IMR-90 (cell line): Measurements from ENCODE around the gene MEPE. TPM values are rescaled to one million over a fixed set of nuclear protein-coding genes. Genes with fewer than 3 reads are reported as not detected.

Source experiments
- ATAC-seq: fragments of 200-7000 bp; cut with Tn5 transposase; 2 replicates; pipeline ENCODE4 v1.9.1; 2020; ENCODE audit warnings: low read depth, mild to moderate bottlenecking, moderate library complexity
- BruUV-seq: library from RNA; stranded (reverse); fragments of 400-500 nt; replicated peaks from 2 replicates; lab custom pipeline; 2021; lab: Mats Ljungman, UMichigan
- CTCF ChIA-PET: fragments of 300-600 bp; formaldehyde crosslinking; extraction: SDS; loops from one replicate; lab custom pipeline; 2021; ENCODE audit warnings: antibody characterized with exemption; lab: Yijun Ruan, JAX
- POLR2A ChIA-PET: fragments of 300-600 bp; sonication (Branson Sonifier 250); formaldehyde crosslinking; loops from one replicate; lab custom pipeline; 2022; ENCODE audit warnings: antibody characterized with exemption; ENCODE audit not compliant: unreplicated experiment; lab: Charles Lee
- DNase-seq: peaks from one replicate; pipeline ENCODE4 v3.0.0; 2013
- H2AFZ ChIP-seq: replicated peaks from 2 replicates; pipeline ENCODE3; 2013; ENCODE audit warnings: low read length, mild to moderate bottlenecking; ENCODE audit not compliant: poor library complexity
- H2AK5ac ChIP-seq: 2 replicates; pipeline ENCODE4 v1.6.1; 2013; ENCODE audit warnings: low read depth, low read length, inconsistent platforms
- H2AK9ac ChIP-seq: replicated peaks from 2 replicates; pipeline ENCODE3; 2013; ENCODE audit warnings: mild to moderate bottlenecking, low read depth, low read length, moderate library complexity; ENCODE audit not compliant: poor library complexity
- H2BK120ac ChIP-seq: 2 replicates; pipeline ENCODE4 v1.6.1; 2013; ENCODE audit warnings: low read depth, low read length, inconsistent platforms
- H2BK15ac ChIP-seq: 3 replicates; pipeline ENCODE4 v1.6.1; 2013; ENCODE audit warnings: low read depth, low read length, inconsistent platforms
- H2BK20ac ChIP-seq: 2 replicates; pipeline ENCODE4 v1.6.1; 2013; ENCODE audit warnings: low read depth, mild to moderate bottlenecking, inconsistent platforms, low read length, moderate library complexity
- H2BK5ac ChIP-seq: 2 replicates; pipeline ENCODE4 v1.6.1; 2013; ENCODE audit warnings: mild to moderate bottlenecking, low read depth, low read length, inconsistent platforms; ENCODE audit not compliant: poor library complexity, severe bottlenecking
- H3K14ac ChIP-seq: replicated peaks from 2 replicates; pipeline ENCODE4 v1.6.1; 2013; ENCODE audit warnings: low read depth, low read length, inconsistent platforms
- H3K18ac ChIP-seq: 2 replicates; pipeline ENCODE4 v1.6.1; 2013; ENCODE audit warnings: low read depth, low read length, control low read depth
- H3K23ac ChIP-seq: 2 replicates; pipeline ENCODE4 v1.6.1; 2013; ENCODE audit warnings: low read depth, low read length, inconsistent platforms
- H3K27ac ChIP-seq: 2 replicates; pipeline ENCODE4 v1.5.1; 2013; ENCODE audit warnings: mild to moderate bottlenecking, control low read depth, low read length; ENCODE audit not compliant: insufficient read depth
- H3K27me3 ChIP-seq: 2 replicates; pipeline ENCODE4 v1.6.1; 2013; ENCODE audit warnings: low read length; ENCODE audit not compliant: control insufficient read depth, insufficient read depth
- H3K36me3 ChIP-seq: 2 replicates; pipeline ENCODE4 v1.6.1; 2013; ENCODE audit warnings: low read length, mixed read lengths; ENCODE audit not compliant: control insufficient read depth, insufficient read depth
- H3K4ac ChIP-seq: 2 replicates; pipeline ENCODE4 v1.6.1; 2013; ENCODE audit warnings: low read depth, low read length, inconsistent platforms
- H3K4me1 ChIP-seq: 2 replicates; pipeline ENCODE4 v1.6.1; 2013; ENCODE audit warnings: low read length, mixed read lengths; ENCODE audit not compliant: control insufficient read depth, insufficient read depth
- H3K4me2 ChIP-seq: 2 replicates; pipeline ENCODE4 v1.6.1; 2013; ENCODE audit warnings: low read depth, mild to moderate bottlenecking, control low read depth, low read length, moderate library complexity
- H3K4me3 ChIP-seq: 2 replicates; pipeline ENCODE4 v1.5.1; 2013; ENCODE audit warnings: low read depth, mild to moderate bottlenecking, control low read depth, low read length, moderate library complexity; ENCODE audit not compliant: insufficient read depth
- H3K56ac ChIP-seq: 2 replicates; pipeline ENCODE4 v1.6.1; 2013; ENCODE audit warnings: low read length, inconsistent platforms; ENCODE audit not compliant: insufficient read depth; ENCODE audit errors: extremely low read depth
- H3K79me1 ChIP-seq, 2 experiments: 2 replicates each; pipeline ENCODE4 v1.6.1; 2013; ENCODE audit warnings: low read length in 2 of 2, inconsistent platforms in 1 of 2, low read depth in 1 of 2
- H3K9ac ChIP-seq: 2 replicates; pipeline ENCODE4 v1.6.1; 2013; ENCODE audit warnings: low read depth, low read length, control low read depth
- H3K9me1 ChIP-seq: 2 replicates; pipeline ENCODE4 v1.6.1; 2013; ENCODE audit warnings: low read length, inconsistent platforms; ENCODE audit not compliant: insufficient read depth
- H3K9me3 ChIP-seq: 2 replicates; pipeline ENCODE4 v1.6.1; 2013; ENCODE audit warnings: low read length; ENCODE audit not compliant: control insufficient read depth, insufficient read depth
- H4K20me1 ChIP-seq: 2 replicates; pipeline ENCODE4 v1.6.1; 2013; ENCODE audit warnings: low read length, inconsistent platforms; ENCODE audit not compliant: insufficient read depth
- H4K5ac ChIP-seq: 2 replicates; pipeline ENCODE4 v1.6.1; 2013; ENCODE audit warnings: mild to moderate bottlenecking, low read depth, low read length, control low read depth
- H4K8ac ChIP-seq, 2 experiments: 2 replicates each; pipeline ENCODE4 v1.6.1; 2013; ENCODE audit warnings: low read depth in 2 of 2, low read length in 2 of 2, control low read depth in 1 of 2, inconsistent platforms in 1 of 2
- H4K91ac ChIP-seq: 2 replicates; pipeline ENCODE4 v1.6.1; 2013; ENCODE audit warnings: low read depth, low read length, inconsistent platforms; ENCODE audit not compliant: insufficient read depth
- BHLHE40 ChIP-seq: fragments of 150-350 bp; IDR thresholded peaks from 2 replicates; pipeline ENCODE4 v1.6.1; 2016; ENCODE audit warnings: mild to moderate bottlenecking, low read depth, low read length
- CHD1 ChIP-seq: IDR thresholded peaks from 2 replicates; pipeline ENCODE4 v1.6.1; 2012; ENCODE audit warnings: low read depth, low read length, improper control_type of control experiment
- ELK1 ChIP-seq: fragments of 150-350 bp; IDR thresholded peaks from 2 replicates; pipeline ENCODE4 v1.6.1; 2016; ENCODE audit warnings: low read depth, mild to moderate bottlenecking, low read length, moderate library complexity, borderline replicate concordance
- MXI1 ChIP-seq: IDR thresholded peaks from 2 replicates; pipeline ENCODE4 v1.6.1; 2012; ENCODE audit warnings: low read depth, mild to moderate bottlenecking, low read length, moderate library complexity, borderline replicate concordance
- NFE2L2 ChIP-seq: fragments of 150-350 bp; IDR thresholded peaks from 2 replicates; pipeline ENCODE4 v1.6.1; 2016; ENCODE audit warnings: low read depth, mild to moderate bottlenecking, low read length
- POLR2A ChIP-seq: IDR thresholded peaks from 2 replicates; pipeline ENCODE4 v1.6.1; 2012; ENCODE audit warnings: mild to moderate bottlenecking, low read depth, low read length
- RAD21 ChIP-seq: IDR thresholded peaks from 2 replicates; pipeline ENCODE4 v1.6.1; 2012; ENCODE audit warnings: low read length, improper control_type of control experiment
- RFX5 ChIP-seq: IDR thresholded peaks from 2 replicates; pipeline ENCODE4 v1.8.0; 2012; ENCODE audit warnings: low read depth, mild to moderate bottlenecking, low read length, moderate library complexity
- SMC3 ChIP-seq: fragments of 150-350 bp; IDR thresholded peaks from 2 replicates; pipeline ENCODE4 v1.6.1; 2016; ENCODE audit warnings: low read depth, mild to moderate bottlenecking, antibody characterized with exemption, low read length, moderate library complexity
- WGBS, 2 experiments: methylation state at CpG; one replicate each; pipeline versions ENCODE4 v1.1.5 to v1.1.7; 2013; ENCODE audit warnings: missing lambda C conversion rate in 2 of 2; ENCODE audit not compliant: insufficient read length in 1 of 2; ENCODE audit errors: extremely low coverage in 2 of 2; 5-methylcytosine and 5-hydroxymethylcytosine counted together
- dilution Hi-C: fragments of 300-500 bp; cut with HindIII; formaldehyde crosslinking; loops from one replicate; pipeline ENCODE4 v1.14.3; 2018; ENCODE audit warnings: low sequenced_read_pairs; ENCODE audit not compliant: unreplicated experiment
- in situ Hi-C: fragments of 300-500 bp; cut with MboI; formaldehyde crosslinking; loops from 3 replicates; pipeline ENCODE4 v1.14.3; 2019; ENCODE audit warnings: low sequenced_read_pairs, inconsistent platforms, mixed read lengths
- intact Hi-C: fragments of 100-400 bp; cut with micrococcal nuclease; formaldehyde crosslinking; loops from 2 replicates; pipeline ENCODE4 v1.10.0; 2022
- polyA plus RNA-seq, 3 experiments: library from polyadenylated mRNA; depleted of rRNA; stranded (reverse); fragments of >200 nt; gene quantifications; 2 replicates each; pipeline ENCODE4 v1.2.3, GENCODE V29; 2012; ENCODE audit warnings: low replicate concordance in 1 of 3
- total RNA-seq: library from RNA; depleted of rRNA; stranded (reverse); fragments of >200 nt; gene quantifications from 2 replicates; pipeline ENCODE4 v1.2.3, GENCODE V29; 2012
- TF ChIP-seq, protein P1 (sequence below): fragments of 150-350 bp; IDR thresholded peaks from 2 replicates; pipeline ENCODE4 v1.6.1; 2017; ENCODE audit warnings: mild to moderate bottlenecking, antibody characterized with exemption, low read length, low read depth

Gene MEPE
- total and polyA plus RNA-seq, 2 of the 4 experiments (the other 2 are of a cell fraction), result not detected

- Histone ChIP-seq H4K91ac (no peak overlapping the region), H3K18ac (no peak overlapping the region), H3K56ac (no peak overlapping the region), H2BK5ac (no peak overlapping the region), H3K36me3 (no peaks in the 10 kb centered on the region), H3K4me1 (no peaks in the 10 kb centered on the region), H4K20me1 (no peaks in the 10 kb centered on the region), H3K9me3 (no peaks in the 10 kb centered on the region), H2BK20ac (no peak overlapping the region), H2AK9ac (no peak overlapping the region), H3K4me3 (no peak overlapping the region), H2BK120ac (no peak overlapping the region), H2AK5ac (no peak overlapping the region), H3K9me1 (no peaks in the 10 kb centered on the region), H3K27ac (no peak overlapping the region), H3K23ac (no peak overlapping the region), H3K4ac (no peak overlapping the region), H4K5ac (no peak overlapping the region), H3K79me1 (no peaks in the 10 kb centered on the region), H3K9ac (no peak overlapping the region), H4K8ac (no peak overlapping the region), H3K14ac (no peak overlapping the region), H3K4me2 (no peak overlapping the region), H2BK15ac (no peak overlapping the region), H3K27me3 (no peaks in the 10 kb centered on the region), H2AFZ (no peak overlapping the region)
- ATAC-seq (no peak), DNase-seq (no peak)
- ChIA-PET CTCF (interaction anchor here (1.0 kb wide), 1 partner anchor 14 kb away, joined by 3 read pairs; no protein-coding TSS in a partner anchor), POLR2A (no interaction called here)
- no TSS peak for BruUV-seq
- intact Hi-C loops (no loop called here), in situ Hi-C loops (no loop called here), dilution Hi-C loops (no loop called here)
- no CpG with 5 or more reads among the region's 2 CpGs for WGBS, 2 experiments
- TF ChIP-seq RFX5 (no peak), RAD21 (no peak), ELK1 (no peak), SMC3 (no peak), MXI1 (no peak), CHD1 (no peak), POLR2A (no peak), BHLHE40 (no peak), NFE2L2 (no peak)
- TF ChIP-seq, protein P1, sequence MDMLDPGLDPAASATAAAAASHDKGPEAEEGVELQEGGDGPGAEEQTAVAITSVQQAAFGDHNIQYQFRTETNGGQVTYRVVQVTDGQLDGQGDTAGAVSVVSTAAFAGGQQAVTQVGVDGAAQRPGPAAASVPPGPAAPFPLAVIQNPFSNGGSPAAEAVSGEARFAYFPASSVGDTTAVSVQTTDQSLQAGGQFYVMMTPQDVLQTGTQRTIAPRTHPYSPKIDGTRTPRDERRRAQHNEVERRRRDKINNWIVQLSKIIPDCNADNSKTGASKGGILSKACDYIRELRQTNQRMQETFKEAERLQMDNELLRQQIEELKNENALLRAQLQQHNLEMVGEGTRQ, result no peak
Observed at GRCh38 chr4:87804871-87805270, 27.9 kb upstream of the MEPE start.
